SK-N-SH (cell line): ENCODE measurements around the gene ALOX5AP. TPM values are rescaled to one million over a fixed set of nuclear protein-coding genes. Genes with fewer than 3 reads are reported as not detected.

Experiments
- CTCF ChIA-PET: fragments of 300-600, 350-600 bp; formaldehyde crosslinking; extraction: SDS; loops from one replicate; lab custom pipeline; 2021; lab: Yijun Ruan, JAX
- POLR2A ChIA-PET: fragments of 350-600 bp; sonication (Branson Sonifier 250); formaldehyde crosslinking; extraction: SDS; loops from one replicate; lab custom pipeline; 2020; ENCODE audit warnings: antibody characterized with exemption, inconsistent platforms; lab: Yijun Ruan, JAX
- DNase-seq: peaks from one replicate; pipeline ENCODE4 v3.0.0; 2012
- H2AFZ ChIP-seq: fragments of 200-600 bp; sonication (generic); 2 replicates; pipeline ENCODE4 v1.8.1; 2016; ENCODE audit warnings: antibody characterized with exemption, mild to moderate bottlenecking, low read depth
- H3F3A ChIP-seq: fragments of 200-600 bp; sonication (generic); replicated peaks from 2 replicates; pipeline ENCODE3; 2016; ENCODE audit warnings: antibody characterized with exemption, mild to moderate bottlenecking; ENCODE audit not compliant: insufficient read depth
- H3K27ac ChIP-seq, 2 experiments: fragments of 200-500 bp in 1 of 2; fragments of 200-600 bp in 1 of 2; sonication (Bioruptor generic) in 1 of 2; sonication (generic), shearing (Covaris generic) in 1 of 2; 2 replicates each; pipeline versions ENCODE4 v1.5.1 to v1.6.1; 2014 to 2016; ENCODE audit warnings: low read depth in 2 of 2, inconsistent platforms in 1 of 2, low read length in 1 of 2, mild to moderate bottlenecking in 1 of 2, mixed read lengths in 1 of 2
- H3K27me3 ChIP-seq: fragments of 200-600 bp; sonication (generic), shearing (Covaris generic); 2 replicates; pipeline ENCODE4 v1.6.1; 2016; ENCODE audit warnings: mixed run types; ENCODE audit not compliant: insufficient read depth
- H3K36me3 ChIP-seq, 2 experiments: fragments of 200-500 bp in 1 of 2; fragments of 200-600 bp in 1 of 2; sonication (Bioruptor generic) in 1 of 2; sonication (generic) in 1 of 2; replicated peaks in 1 of 2; 2 replicates each; pipeline versions ENCODE3 to v1.5.1; 2014 to 2016; ENCODE audit warnings: low read length in 1 of 2, mild to moderate bottlenecking in 1 of 2; ENCODE audit not compliant: insufficient read depth in 2 of 2, control insufficient read depth in 1 of 2
- H3K4me1 ChIP-seq, 2 experiments: fragments of 200-500 bp in 1 of 2; fragments of 200-600 bp in 1 of 2; sonication (Bioruptor generic) in 1 of 2; sonication (generic), shearing (Covaris generic) in 1 of 2; 2 replicates each; pipeline versions ENCODE4 v1.5.1 to v1.6.1; 2014 to 2016; ENCODE audit warnings: low read depth in 1 of 2, low read length in 1 of 2, mixed run types in 1 of 2; ENCODE audit not compliant: insufficient read depth in 2 of 2, control insufficient read depth in 1 of 2
- H3K4me2 ChIP-seq: fragments of 200-600 bp; sonication (generic), shearing (Covaris generic); 2 replicates; pipeline ENCODE4 v1.6.1; 2017; ENCODE audit warnings: mixed run types
- H3K4me3 ChIP-seq, 2 experiments: fragments of 200-500 bp in 1 of 2; fragments of 200-600 bp in 1 of 2; sonication (Bioruptor generic) in 1 of 2; sonication (generic), shearing (Covaris generic) in 1 of 2; 2 replicates each; pipeline versions ENCODE4 v1.5.1 to v1.8.1; 2014 to 2016; ENCODE audit warnings: low read depth in 2 of 2, inconsistent platforms in 1 of 2, low read length in 1 of 2, mild to moderate bottlenecking in 1 of 2, mixed read lengths in 1 of 2, moderate library complexity in 1 of 2
- H3K79me2 ChIP-seq: fragments of 200-600 bp; sonication (generic); 2 replicates; pipeline ENCODE4 v1.8.1; 2017; ENCODE audit warnings: mild to moderate bottlenecking; ENCODE audit not compliant: insufficient read depth
- H3K9ac ChIP-seq: fragments of 200-600 bp; sonication (generic); 2 replicates; pipeline ENCODE4 v1.6.1; 2017; ENCODE audit warnings: mixed run types
- H3K9me2 ChIP-seq: fragments of 200-600 bp; sonication (generic); 2 replicates; pipeline ENCODE4 v1.6.1; 2017; ENCODE audit warnings: mixed run types
- H3K9me3 ChIP-seq: fragments of 200-600 bp; sonication (generic); 2 replicates; pipeline ENCODE4 v1.6.1; 2017; ENCODE audit warnings: mixed run types, mild to moderate bottlenecking, moderate library complexity
- H4K20me1 ChIP-seq: fragments of 200-600 bp; sonication (generic); 2 replicates; pipeline ENCODE4 v1.6.1; 2017; ENCODE audit warnings: mild to moderate bottlenecking, mixed run types; ENCODE audit not compliant: insufficient read depth
- ELF1 ChIP-seq: IDR thresholded peaks from 2 replicates; pipeline ENCODE4 v1.4.0; 2012
- EZH2phosphoT487 ChIP-seq: fragments of 200-600 bp; sonication (generic); IDR thresholded peaks from 2 replicates; pipeline ENCODE4 v1.6.1; 2017; ENCODE audit warnings: low read depth, mixed run types, mild to moderate bottlenecking, antibody characterized with exemption, moderate library complexity, borderline replicate concordance
- FOXM1 ChIP-seq: IDR thresholded peaks from 2 replicates; pipeline ENCODE4 v1.4.0; 2012; ENCODE audit warnings: low read depth, mild to moderate bottlenecking
- GABPA ChIP-seq: IDR thresholded peaks from 2 replicates; pipeline ENCODE4 v1.4.0; 2012; ENCODE audit warnings: low read depth, mild to moderate bottlenecking
- JUND ChIP-seq: IDR thresholded peaks from 2 replicates; pipeline ENCODE4 v1.4.0; 2012
- NFIC ChIP-seq: IDR thresholded peaks from 2 replicates; pipeline ENCODE4 v1.4.0; 2012; ENCODE audit warnings: borderline replicate concordance
- NRF1 ChIP-seq: IDR thresholded peaks from 2 replicates; pipeline ENCODE4 v1.6.1; 2012; ENCODE audit warnings: low read depth, mild to moderate bottlenecking, low read length
- POLR2AphosphoS5 ChIP-seq: IDR thresholded peaks from 2 replicates; pipeline ENCODE4 v1.6.1; 2012; ENCODE audit warnings: low read depth, low read length
- RAD21 ChIP-seq: IDR thresholded peaks from 2 replicates; pipeline ENCODE4 v1.6.1; 2012; ENCODE audit warnings: mild to moderate bottlenecking, low read length
- RFX5 ChIP-seq: IDR thresholded peaks from 2 replicates; pipeline ENCODE4 v1.6.1; 2012; ENCODE audit warnings: mild to moderate bottlenecking, improper control_type of control experiment, low read length
- SIN3A ChIP-seq: IDR thresholded peaks from 2 replicates; pipeline ENCODE4 v1.6.1; 2012; ENCODE audit warnings: low read depth, mild to moderate bottlenecking, low read length, moderate library complexity, borderline replicate concordance
- TAF1 ChIP-seq: IDR thresholded peaks from 2 replicates; pipeline ENCODE4 v1.6.1; 2012; ENCODE audit warnings: low read depth, mild to moderate bottlenecking, low read length, moderate library complexity, borderline replicate concordance
- TCF12 ChIP-seq: IDR thresholded peaks from 2 replicates; pipeline ENCODE4 v1.4.0; 2012
- WGBS: methylation state at CpG from one replicate; pipeline ENCODE4 v1.1.6; 2017; ENCODE audit warnings: low lambda C conversion rate; 5-methylcytosine and 5-hydroxymethylcytosine counted together
- polyA plus RNA-seq, 3 experiments: library from polyadenylated mRNA; depleted of rRNA; stranded (reverse); fragments of >200 nt; gene quantifications; 2 replicates each; pipeline ENCODE4 v1.2.3, GENCODE V29; 2012
- TF ChIP-seq, protein P1 (sequence below): IDR thresholded peaks from 2 replicates; pipeline ENCODE4; 2012
- TF ChIP-seq, protein P2 (sequence below): fragments of 150-350 bp; IDR thresholded peaks from 2 replicates; pipeline ENCODE4 v1.6.1; 2016; ENCODE audit warnings: mild to moderate bottlenecking, low read depth, low read length
- TF ChIP-seq, protein P3 (sequence below): IDR thresholded peaks from 2 replicates; pipeline ENCODE4 v1.6.1; 2012; ENCODE audit warnings: mild to moderate bottlenecking, low read depth, low read length, moderate library complexity

Gene ALOX5AP
- polyA plus RNA-seq, 1 of the 3 experiments (the other 2 are of a cell fraction) = 1.3 TPM

DNA sequence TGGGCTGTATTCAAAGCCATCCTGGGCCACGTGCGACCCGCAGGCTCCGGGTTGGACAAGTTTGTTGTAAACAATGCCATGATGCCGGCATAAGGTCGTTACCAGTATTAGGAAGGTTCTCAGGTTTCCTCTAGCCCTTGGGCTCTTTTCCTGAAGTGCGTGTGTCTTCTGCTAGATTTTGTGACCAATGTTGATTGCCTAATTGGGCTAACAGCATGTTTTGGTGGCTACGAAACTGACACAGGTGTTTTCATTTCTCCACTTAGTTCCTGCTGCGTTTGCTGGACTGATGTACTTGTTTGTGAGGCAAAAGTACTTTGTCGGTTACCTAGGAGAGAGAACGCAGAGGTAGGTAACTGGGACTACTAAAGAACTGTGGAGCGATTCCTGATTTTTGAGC is 20.3 kb downstream of the ALOX5AP start:
- Histone ChIP-seq H2AFZ (no peak overlapping the region), H3K27me3 (no peaks in the 10 kb centered on the region), H3K4me3 (no peak overlapping the region), H3K4me1 (peaks cover 0 to 9% of the 10 kb centered on the region in 2 experiments; a peak in 1 of 4 replicates), H3K9me2 (no peaks in the 10 kb centered on the region), H3F3A (no peaks in the 10 kb centered on the region), H3K9ac (no peak overlapping the region), H3K4me2 (no peak overlapping the region), H3K9me3 (no peaks in the 10 kb centered on the region), H4K20me1 (no peaks in the 10 kb centered on the region), H3K36me3 (no peaks in the 10 kb centered on the region), H3K27ac (no peak overlapping the region), H3K79me2 (no peaks in the 10 kb centered on the region)
- POLR2A ChIA-PET = no interaction called here
- WGBS = 89% methylated on average over 12 of the region's 12 CpGs
- CTCF ChIA-PET = interaction anchor here (1.3 kb wide), 1 partner anchor 9 kb away, joined by 4 read pairs; no protein-coding TSS in a partner anchor
- no peak for DNase-seq
- no peak for TF ChIP-seq POLR2AphosphoS5
- TF ChIP-seq ELF1 = no peak
- TF ChIP-seq EZH2phosphoT487 = no peak
- TF ChIP-seq NRF1 = no peak
- TF ChIP-seq, protein P1, sequence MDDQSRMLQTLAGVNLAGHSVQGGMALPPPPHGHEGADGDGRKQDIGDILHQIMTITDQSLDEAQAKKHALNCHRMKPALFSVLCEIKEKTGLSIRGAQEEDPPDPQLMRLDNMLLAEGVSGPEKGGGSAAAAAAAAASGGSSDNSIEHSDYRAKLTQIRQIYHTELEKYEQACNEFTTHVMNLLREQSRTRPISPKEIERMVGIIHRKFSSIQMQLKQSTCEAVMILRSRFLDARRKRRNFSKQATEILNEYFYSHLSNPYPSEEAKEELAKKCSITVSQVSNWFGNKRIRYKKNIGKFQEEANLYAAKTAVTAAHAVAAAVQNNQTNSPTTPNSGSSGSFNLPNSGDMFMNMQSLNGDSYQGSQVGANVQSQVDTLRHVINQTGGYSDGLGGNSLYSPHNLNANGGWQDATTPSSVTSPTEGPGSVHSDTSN = no peak
- TF ChIP-seq, protein P2, sequence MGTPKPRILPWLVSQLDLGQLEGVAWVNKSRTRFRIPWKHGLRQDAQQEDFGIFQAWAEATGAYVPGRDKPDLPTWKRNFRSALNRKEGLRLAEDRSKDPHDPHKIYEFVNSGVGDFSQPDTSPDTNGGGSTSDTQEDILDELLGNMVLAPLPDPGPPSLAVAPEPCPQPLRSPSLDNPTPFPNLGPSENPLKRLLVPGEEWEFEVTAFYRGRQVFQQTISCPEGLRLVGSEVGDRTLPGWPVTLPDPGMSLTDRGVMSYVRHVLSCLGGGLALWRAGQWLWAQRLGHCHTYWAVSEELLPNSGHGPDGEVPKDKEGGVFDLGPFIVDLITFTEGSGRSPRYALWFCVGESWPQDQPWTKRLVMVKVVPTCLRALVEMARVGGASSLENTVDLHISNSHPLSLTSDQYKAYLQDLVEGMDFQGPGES = no peak
- no peak for TF ChIP-seq TAF1
- no peak for TF ChIP-seq TCF12
- no peak for TF ChIP-seq GABPA
- no peak for TF ChIP-seq RAD21
- no peak for TF ChIP-seq NFIC
- no peak for TF ChIP-seq JUND
- TF ChIP-seq FOXM1 = no peak
- TF ChIP-seq, protein P3, sequence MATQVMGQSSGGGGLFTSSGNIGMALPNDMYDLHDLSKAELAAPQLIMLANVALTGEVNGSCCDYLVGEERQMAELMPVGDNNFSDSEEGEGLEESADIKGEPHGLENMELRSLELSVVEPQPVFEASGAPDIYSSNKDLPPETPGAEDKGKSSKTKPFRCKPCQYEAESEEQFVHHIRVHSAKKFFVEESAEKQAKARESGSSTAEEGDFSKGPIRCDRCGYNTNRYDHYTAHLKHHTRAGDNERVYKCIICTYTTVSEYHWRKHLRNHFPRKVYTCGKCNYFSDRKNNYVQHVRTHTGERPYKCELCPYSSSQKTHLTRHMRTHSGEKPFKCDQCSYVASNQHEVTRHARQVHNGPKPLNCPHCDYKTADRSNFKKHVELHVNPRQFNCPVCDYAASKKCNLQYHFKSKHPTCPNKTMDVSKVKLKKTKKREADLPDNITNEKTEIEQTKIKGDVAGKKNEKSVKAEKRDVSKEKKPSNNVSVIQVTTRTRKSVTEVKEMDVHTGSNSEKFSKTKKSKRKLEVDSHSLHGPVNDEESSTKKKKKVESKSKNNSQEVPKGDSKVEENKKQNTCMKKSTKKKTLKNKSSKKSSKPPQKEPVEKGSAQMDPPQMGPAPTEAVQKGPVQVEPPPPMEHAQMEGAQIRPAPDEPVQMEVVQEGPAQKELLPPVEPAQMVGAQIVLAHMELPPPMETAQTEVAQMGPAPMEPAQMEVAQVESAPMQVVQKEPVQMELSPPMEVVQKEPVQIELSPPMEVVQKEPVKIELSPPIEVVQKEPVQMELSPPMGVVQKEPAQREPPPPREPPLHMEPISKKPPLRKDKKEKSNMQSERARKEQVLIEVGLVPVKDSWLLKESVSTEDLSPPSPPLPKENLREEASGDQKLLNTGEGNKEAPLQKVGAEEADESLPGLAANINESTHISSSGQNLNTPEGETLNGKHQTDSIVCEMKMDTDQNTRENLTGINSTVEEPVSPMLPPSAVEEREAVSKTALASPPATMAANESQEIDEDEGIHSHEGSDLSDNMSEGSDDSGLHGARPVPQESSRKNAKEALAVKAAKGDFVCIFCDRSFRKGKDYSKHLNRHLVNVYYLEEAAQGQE = no peak
- TF ChIP-seq SIN3A = no peak
- TF ChIP-seq RFX5 = no peak
